WTC11 (cell line): ENCODE data around the gene EPN3. TPM values are rescaled to one million over a fixed set of nuclear protein-coding genes. Genes with fewer than 3 reads are reported as not detected.
A peak's percentile ranks its signal among the peaks of the same experiment; 100 is the strongest.

Experiments used
- ATAC-seq: fragments of 200-7000 bp; cut with Tn5 transposase; 2 replicates; pipeline ENCODE4 v1.10.0; 2021; ENCODE audit warnings: mild to moderate bottlenecking, moderate library complexity
- CTCF ChIA-PET: fragments of 300-600 bp; sonication (Branson Sonifier 250); formaldehyde crosslinking; loops from one replicate; lab custom pipeline; 2021; ENCODE audit warnings: antibody characterized with exemption; lab: Charles Lee
- POLR2A ChIA-PET: fragments of 350-600 bp; sonication (Branson Sonifier 250); formaldehyde crosslinking; loops from one replicate; lab custom pipeline; 2021; ENCODE audit warnings: antibody characterized with exemption; lab: Charles Lee
- DNase-seq: peaks from one replicate; pipeline ENCODE4 v3.0.0; 2021; ENCODE audit warnings: low spot score
- H3K27ac Mint-ChIP-seq: 2 replicates; pipeline ENCODE4 v1.8.0; 2021; ENCODE audit warnings: mixed read lengths
- H3K27me3 Mint-ChIP-seq: 2 replicates; pipeline ENCODE4 v1.8.0; 2021; ENCODE audit warnings: low read depth, mild to moderate bottlenecking, moderate library complexity, mixed read lengths
- H3K36me3 Mint-ChIP-seq: 2 replicates; pipeline ENCODE4 v1.8.0; 2021; ENCODE audit warnings: mixed read lengths
- H3K4me1 Mint-ChIP-seq: 2 replicates; pipeline ENCODE4 v1.8.0; 2022; ENCODE audit warnings: mixed read lengths
- H3K4me3 Mint-ChIP-seq: 2 replicates; pipeline ENCODE4 v1.8.0; 2021; ENCODE audit warnings: mild to moderate bottlenecking, moderate library complexity, mixed read lengths
- H3K9me3 Mint-ChIP-seq: 2 replicates; pipeline ENCODE4 v1.8.0; 2021; ENCODE audit warnings: mixed read lengths
- ARID4B ChIP-seq: sonication (generic); formaldehyde crosslinking; IDR thresholded peaks from 2 replicates; pipeline ENCODE4 v1.8.0; 2023; ENCODE audit warnings: missing genetic modification reagents, mild to moderate bottlenecking, borderline replicate concordance
- ATF1 ChIP-seq: sonication (generic); formaldehyde crosslinking; IDR thresholded peaks from 2 replicates; pipeline ENCODE4 v1.8.1; 2023; ENCODE audit warnings: mild to moderate bottlenecking, moderate library complexity, missing genetic modification reagents
- ATF3 ChIP-seq: sonication (generic); formaldehyde crosslinking; conservative IDR thresholded peaks from 2 replicates; pipeline ENCODE4 v1.8.1; 2022; ENCODE audit warnings: mild to moderate bottlenecking, missing genetic modification reagents
- CTCF ChIP-seq: fragments of 200-600 bp; IDR thresholded peaks from 2 replicates; pipeline ENCODE4 v1.8.0; 2022; ENCODE audit warnings: antibody characterized with exemption
- ELF4 ChIP-seq: sonication (generic); formaldehyde crosslinking; IDR thresholded peaks from 2 replicates; pipeline ENCODE4 v1.8.1; 2022; ENCODE audit warnings: low read depth, mild to moderate bottlenecking, moderate library complexity, missing genetic modification reagents
- HMGA2 ChIP-seq: fragments of 250-450 bp; sonication (Bioruptor Pico); IDR thresholded peaks from 2 replicates; pipeline ENCODE4 v1.4.0; 2021; ENCODE audit warnings: mild to moderate bottlenecking, moderate library complexity
- IRF2 ChIP-seq: sonication (generic); formaldehyde crosslinking; IDR thresholded peaks from 2 replicates; pipeline ENCODE4 v1.8.0; 2022; ENCODE audit warnings: low read depth, missing genetic modification reagents, borderline replicate concordance
- JUN ChIP-seq: sonication (generic); formaldehyde crosslinking; IDR thresholded peaks from 2 replicates; pipeline ENCODE4 v1.8.0; 2023; ENCODE audit warnings: mild to moderate bottlenecking, missing genetic modification reagents
- MYBL2 ChIP-seq: sonication (generic); formaldehyde crosslinking; IDR thresholded peaks from 2 replicates; pipeline ENCODE4 v1.8.1; 2023; ENCODE audit warnings: mild to moderate bottlenecking, moderate library complexity, missing genetic modification reagents
- NFE2L1 ChIP-seq: sonication (generic); formaldehyde crosslinking; IDR thresholded peaks from 2 replicates; pipeline ENCODE4 v1.8.1; 2023; ENCODE audit warnings: missing genetic modification reagents
- SMAD3 ChIP-seq: sonication (generic); formaldehyde crosslinking; IDR thresholded peaks from 2 replicates; pipeline ENCODE4 v1.8.0; 2022; ENCODE audit warnings: missing genetic modification reagents, mild to moderate bottlenecking, borderline replicate concordance
- SOX15 ChIP-seq: fragments of 250-450 bp; sonication (Bioruptor Pico); IDR thresholded peaks from 2 replicates; pipeline ENCODE4 v1.9.0; 2021; ENCODE audit warnings: mild to moderate bottlenecking
- TEAD1 ChIP-seq: sonication (generic); formaldehyde crosslinking; IDR thresholded peaks from 2 replicates; pipeline ENCODE4 v1.8.0; 2022; ENCODE audit warnings: mild to moderate bottlenecking, missing genetic modification reagents
- TEAD4 ChIP-seq: sonication (generic); formaldehyde crosslinking; IDR thresholded peaks from 2 replicates; pipeline ENCODE4 v1.8.0; 2022; ENCODE audit warnings: mild to moderate bottlenecking, missing genetic modification reagents
- TP53 ChIP-seq: sonication (generic); formaldehyde crosslinking; IDR thresholded peaks from 2 replicates; pipeline ENCODE4 v1.8.1; 2023; ENCODE audit warnings: mild to moderate bottlenecking, missing genetic modification reagents
- USF2 ChIP-seq: sonication (generic); formaldehyde crosslinking; IDR thresholded peaks from 2 replicates; pipeline ENCODE4 v1.8.1; 2023; ENCODE audit warnings: mild to moderate bottlenecking, missing genetic modification reagents, moderate library complexity
- ZMAT4 ChIP-seq: fragments of 250-450 bp; sonication (Bioruptor Pico); IDR thresholded peaks from 2 replicates; pipeline ENCODE4 v1.9.0; 2021; ENCODE audit warnings: mild to moderate bottlenecking
- ZNF416 ChIP-seq: fragments of 250-450 bp; sonication (Bioruptor Pico); IDR thresholded peaks from 2 replicates; pipeline ENCODE4 v1.9.0; 2021; ENCODE audit warnings: mild to moderate bottlenecking, inconsistent platforms
- ZNF671 ChIP-seq: fragments of 250-450 bp; sonication (Bioruptor Pico); IDR thresholded peaks from 2 replicates; pipeline ENCODE4 v1.8.0; 2021; ENCODE audit warnings: mild to moderate bottlenecking
- total RNA-seq: library from RNA; stranded (reverse); gene quantifications from 3 replicates; pipeline ENCODE4 v1.2.3, GENCODE V29; 2021

EPN3 gene
- total RNA-seq, 1 experiment from 2014 or later, result 8.8 TPM

GRCh38 chr17:50589095-50589705 is 56.7 kb downstream of the EPN3 start:
- H3K4me3 Mint-ChIP-seq, result no peak overlapping the region
- H3K36me3 Mint-ChIP-seq, result no peaks in the 10 kb centered on the region
- H3K27ac Mint-ChIP-seq, result 0 out of 2 replicates have a peak overlapping the region, but pooled peaks have one; percentile 8
- ChIA-PET CTCF (interaction anchor here (2.6 to 3.1 kb wide), 2 partner anchors 37 to 38 kb away, joined by 9 to 11 read pairs; no protein-coding TSS in a partner anchor), POLR2A (no interaction called here)
- TF ChIP-seq ZMAT4 (CRISPR knock-in tag) (no peak), SOX15 (CRISPR knock-in tag) (no peak), ZNF416 (CRISPR knock-in tag) (no peak), ATF3 (no peak), HMGA2 (no peak), IRF2 (no peak), NFE2L1 (CRISPR knock-in tag) (no peak), USF2 (no peak), CTCF (no peak)
- H3K9me3 Mint-ChIP-seq, result no peaks in the 10 kb centered on the region
- no peaks in the 10 kb centered on the region for H3K27me3 Mint-ChIP-seq
- H3K4me1 Mint-ChIP-seq, result peaks cover 20% of the 10 kb centered on the region
- DNase-seq (no peak), ATAC-seq (no peak)

GRCh38 chr17:50590946-50591737 is 58.6 kb downstream of the EPN3 start:
- Mint-ChIP-seq H3K27me3 (no peaks in the 10 kb centered on the region), H3K9me3 (no peaks in the 10 kb centered on the region), H3K4me3 (no peak overlapping the region), H3K36me3 (no peaks in the 10 kb centered on the region), H3K27ac (no peak overlapping the region), H3K4me1 (peaks cover 17% of the 10 kb centered on the region)
- ChIA-PET POLR2A (no interaction called here), CTCF (no interaction called here)
- TF ChIP-seq ZNF671 (CRISPR knock-in tag) (no peak), SMAD3 (CRISPR knock-in tag) (no peak), MYBL2 (CRISPR knock-in tag) (no peak), ZMAT4 (CRISPR knock-in tag) (no peak), ELF4 (CRISPR knock-in tag) (no peak), JUN (CRISPR knock-in tag) (no peak), TEAD1 (CRISPR knock-in tag) (no peak), ATF3 (no peak), ATF1 (CRISPR knock-in tag) (no peak), TP53 (CRISPR knock-in tag) (no peak), CTCF (no peak), TEAD4 (CRISPR knock-in tag) (no peak), ARID4B (no peak)
- DNase-seq (no peak), ATAC-seq (no peak)
